H9 (cell line): ENCODE measurements around the gene CXCL8. TPM values are rescaled to one million over a fixed set of nuclear protein-coding genes. Genes with fewer than 3 reads are reported as not detected.

Experiments
- DNase-seq: peaks from one replicate; pipeline ENCODE4 v3.0.0-alpha.2; 2017
- H2AFZ ChIP-seq: one replicate; pipeline ENCODE4 v1.6.1; 2013; ENCODE audit warnings: mild to moderate bottlenecking, low read length, control low read depth, moderate library complexity
- H2AK5ac ChIP-seq: 2 replicates; pipeline ENCODE4 v1.6.1; 2013; ENCODE audit warnings: low read length, control low read depth, mixed read lengths; ENCODE audit not compliant: insufficient read length
- H2BK120ac ChIP-seq: one replicate; pipeline ENCODE4 v1.6.1; 2013; ENCODE audit warnings: low read depth, mild to moderate bottlenecking, low read length, control low read depth, inconsistent platforms; ENCODE audit not compliant: poor library complexity, severe bottlenecking
- H2BK12ac ChIP-seq: 2 replicates; pipeline ENCODE4 v1.6.1; 2013; ENCODE audit warnings: low read length, control low read depth, mixed read lengths, low read depth; ENCODE audit not compliant: insufficient read length
- H2BK15ac ChIP-seq: 2 replicates; pipeline ENCODE4 v1.6.1; 2013; ENCODE audit warnings: low read depth, low read length, control low read depth
- H2BK20ac ChIP-seq: one replicate; pipeline ENCODE4 v1.6.1; 2013; ENCODE audit warnings: low read depth, mild to moderate bottlenecking, low read length, control low read depth, inconsistent platforms; ENCODE audit not compliant: poor library complexity, severe bottlenecking
- H2BK5ac ChIP-seq: 2 replicates; pipeline ENCODE4 v1.6.1; 2013; ENCODE audit warnings: low read length, control low read depth, mixed read lengths; ENCODE audit not compliant: insufficient read length
- H3K14ac ChIP-seq: 2 replicates; pipeline ENCODE4 v1.6.1; 2013; ENCODE audit warnings: low read length, control low read depth; ENCODE audit not compliant: insufficient read depth
- H3K18ac ChIP-seq: 2 replicates; pipeline ENCODE4 v1.6.1; 2013; ENCODE audit warnings: low read depth, mild to moderate bottlenecking, mixed read lengths, low read length, control low read depth; ENCODE audit not compliant: insufficient read length
- H3K23ac ChIP-seq: 2 replicates; pipeline ENCODE4 v1.6.1; 2013; ENCODE audit warnings: low read length, control low read depth, mixed read lengths, low read depth; ENCODE audit not compliant: insufficient read length
- H3K23me2 ChIP-seq: 2 replicates; pipeline ENCODE4 v1.6.1; 2013; ENCODE audit warnings: low read depth, mild to moderate bottlenecking, mixed read lengths, low read length, control low read depth; ENCODE audit not compliant: insufficient read length, poor library complexity, severe bottlenecking
- H3K27ac ChIP-seq: 2 replicates; pipeline ENCODE4 v1.5.1; 2013; ENCODE audit warnings: low read length, control low read depth, mixed read lengths, low read depth; ENCODE audit not compliant: insufficient read length
- H3K27me3 ChIP-seq: 2 replicates; pipeline ENCODE4 v1.6.1; 2013; ENCODE audit warnings: low read length, control low read depth, inconsistent platforms; ENCODE audit not compliant: insufficient read depth
- H3K4ac ChIP-seq: 2 replicates; pipeline ENCODE4 v1.6.1; 2013; ENCODE audit warnings: low read depth, mild to moderate bottlenecking, control low read depth, inconsistent platforms, low read length, moderate library complexity
- H3K4me1 ChIP-seq: 2 replicates; pipeline ENCODE4 v1.6.1; 2013; ENCODE audit warnings: low read length, control low read depth, inconsistent platforms; ENCODE audit not compliant: insufficient read depth
- H3K4me2 ChIP-seq: 2 replicates; pipeline ENCODE4 v1.6.1; 2013; ENCODE audit warnings: low read length, control low read depth, mixed read lengths; ENCODE audit not compliant: insufficient read length, insufficient read depth
- H3K56ac ChIP-seq: 2 replicates; pipeline ENCODE4 v1.6.1; 2013; ENCODE audit warnings: low read depth, mild to moderate bottlenecking, mixed read lengths, low read length, control low read depth; ENCODE audit not compliant: insufficient read length
- H3K79me1 ChIP-seq: 2 replicates; pipeline ENCODE4 v1.6.1; 2013; ENCODE audit warnings: low read depth, mild to moderate bottlenecking, moderate library complexity, low read length, control low read depth, inconsistent platforms; ENCODE audit not compliant: insufficient read depth, poor library complexity, severe bottlenecking
- H3K79me2 ChIP-seq: 2 replicates; pipeline ENCODE4 v1.6.1; 2013; ENCODE audit warnings: low read length, control low read depth, inconsistent platforms; ENCODE audit not compliant: insufficient read depth
- H3K9ac ChIP-seq: 2 replicates; pipeline ENCODE4 v1.6.1; 2013; ENCODE audit warnings: low read length, control low read depth, mixed read lengths; ENCODE audit not compliant: insufficient read length; ENCODE audit errors: extremely low read depth
- H3K9me3 ChIP-seq: one replicate; pipeline ENCODE4 v1.6.1; 2013; ENCODE audit warnings: low read depth, low read length, inconsistent platforms; ENCODE audit not compliant: control insufficient read depth
- H3T11ph ChIP-seq: one replicate; pipeline ENCODE4 v1.6.1; 2013; ENCODE audit warnings: mild to moderate bottlenecking, low read length, control low read depth, inconsistent platforms
- H4K20me1 ChIP-seq: one replicate; pipeline ENCODE4 v1.6.1; 2013; ENCODE audit not compliant: control insufficient read depth, insufficient read length, insufficient read depth
- H4K5ac ChIP-seq: 2 replicates; pipeline ENCODE4 v1.6.1; 2013; ENCODE audit warnings: low read depth, mild to moderate bottlenecking, mixed read lengths, low read length, control low read depth; ENCODE audit not compliant: insufficient read length
- H4K8ac ChIP-seq: replicated peaks from 2 replicates; pipeline ENCODE4 v1.6.1; 2013; ENCODE audit warnings: low read length, control low read depth, mixed read lengths, low read depth; ENCODE audit not compliant: insufficient read length
- H4K91ac ChIP-seq: 2 replicates; pipeline ENCODE4 v1.6.1; 2013; ENCODE audit warnings: low read depth, mild to moderate bottlenecking, moderate library complexity, mixed read lengths, low read length, control low read depth; ENCODE audit not compliant: insufficient read length
- H3K27ac Mint-ChIP-seq, 3 experiments: 2 replicates in 2 of 3; 3 replicates in 1 of 3; pipeline ENCODE4 v1.8.0; 2020 to 2021; ENCODE audit warnings: mixed read lengths in 3 of 3, mild to moderate bottlenecking in 1 of 3, moderate library complexity in 1 of 3
- H3K27me3 Mint-ChIP-seq: 2 replicates; pipeline ENCODE4 v1.8.0; 2021; ENCODE audit warnings: low read depth, mild to moderate bottlenecking, moderate library complexity, mixed read lengths
- H3K36me3 Mint-ChIP-seq, 3 experiments: 2 replicates in 2 of 3; 3 replicates in 1 of 3; pipeline ENCODE4 v1.8.0; 2020 to 2021; ENCODE audit warnings: low read depth in 3 of 3, mixed read lengths in 3 of 3; ENCODE audit not compliant: insufficient read depth in 1 of 3
- H3K4me1 Mint-ChIP-seq, 2 experiments: 2 replicates each; pipeline ENCODE4 v1.8.0; 2020; ENCODE audit warnings: mixed read lengths in 2 of 2
- H3K4me3 Mint-ChIP-seq, 2 experiments: 2 replicates in 1 of 2; 3 replicates in 1 of 2; pipeline ENCODE4 v1.8.0; 2020 to 2021; ENCODE audit warnings: mild to moderate bottlenecking in 2 of 2, mixed read lengths in 2 of 2, moderate library complexity in 1 of 2
- H3K9me3 Mint-ChIP-seq, 2 experiments: 2 replicates in 1 of 2; 3 replicates in 1 of 2; pipeline ENCODE4 v1.8.0; 2020; ENCODE audit warnings: mild to moderate bottlenecking in 2 of 2, mixed read lengths in 2 of 2, moderate library complexity in 1 of 2
- WGBS: extraction: QIAGEN DNeasy Blood & Tissue Kit; methylation state at CpG from one replicate; pipeline ENCODE4 v1.1.7; 2013; ENCODE audit warnings: missing lambda C conversion rate, low lambda C conversion rate, mixed read lengths; ENCODE audit not compliant: insufficient read length; ENCODE audit errors: extremely low coverage; 5-methylcytosine and 5-hydroxymethylcytosine counted together
- total RNA-seq: library from RNA; stranded (reverse); gene quantifications from 2 replicates; pipeline ENCODE4 v1.2.1, GENCODE V29; 2021
- TF ChIP-seq, protein P1 (sequence below): fragments of 200-600 bp; sonication (generic); conservative IDR thresholded peaks from 3 replicates; pipeline ENCODE4 v1.8.0; 2021; ENCODE audit warnings: antibody characterized with exemption, mild to moderate bottlenecking

CXCL8 gene
- total RNA-seq, 1 experiment from 2014 or later, result not detected

GRCh38 chr4:73703320-73703719 is 37.0 kb upstream of the CXCL8 start:
- TF ChIP-seq, protein P1, sequence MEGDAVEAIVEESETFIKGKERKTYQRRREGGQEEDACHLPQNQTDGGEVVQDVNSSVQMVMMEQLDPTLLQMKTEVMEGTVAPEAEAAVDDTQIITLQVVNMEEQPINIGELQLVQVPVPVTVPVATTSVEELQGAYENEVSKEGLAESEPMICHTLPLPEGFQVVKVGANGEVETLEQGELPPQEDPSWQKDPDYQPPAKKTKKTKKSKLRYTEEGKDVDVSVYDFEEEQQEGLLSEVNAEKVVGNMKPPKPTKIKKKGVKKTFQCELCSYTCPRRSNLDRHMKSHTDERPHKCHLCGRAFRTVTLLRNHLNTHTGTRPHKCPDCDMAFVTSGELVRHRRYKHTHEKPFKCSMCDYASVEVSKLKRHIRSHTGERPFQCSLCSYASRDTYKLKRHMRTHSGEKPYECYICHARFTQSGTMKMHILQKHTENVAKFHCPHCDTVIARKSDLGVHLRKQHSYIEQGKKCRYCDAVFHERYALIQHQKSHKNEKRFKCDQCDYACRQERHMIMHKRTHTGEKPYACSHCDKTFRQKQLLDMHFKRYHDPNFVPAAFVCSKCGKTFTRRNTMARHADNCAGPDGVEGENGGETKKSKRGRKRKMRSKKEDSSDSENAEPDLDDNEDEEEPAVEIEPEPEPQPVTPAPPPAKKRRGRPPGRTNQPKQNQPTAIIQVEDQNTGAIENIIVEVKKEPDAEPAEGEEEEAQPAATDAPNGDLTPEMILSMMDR, result no peak
- Mint-ChIP-seq H3K27me3 (no peaks in the 10 kb centered on the region; the same call in 1 of the 2 replicates), H3K9me3 (peaks cover 0 to 2% of the 10 kb centered on the region in 2 experiments; a peak in 1 of 5 replicates), H3K36me3 (no peaks in the 10 kb centered on the region; a peak in 1 of 7 replicates), H3K4me3 (no peak overlapping the region), H3K27ac (no peak overlapping the region), H3K4me1 (peaks cover 12 to 24% of the 10 kb centered on the region in 2 experiments)
- Histone ChIP-seq H3K23me2 (no peaks in the 10 kb centered on the region), H3K27me3 (no peaks in the 10 kb centered on the region), H3K14ac (no peak overlapping the region), H3K9ac (no peak overlapping the region), H2BK20ac (no peak overlapping the region), H3K9me3 (no peaks in the 10 kb centered on the region), H3K4ac (no peak overlapping the region), H3T11ph (no peak overlapping the region), H3K4me2 (no peak overlapping the region), H3K4me1 (peaks cover 9% of the 10 kb centered on the region; the same call in 1 of the 2 replicates), H2AFZ (no peak overlapping the region), H2BK5ac (no peak overlapping the region), H3K79me2 (no peaks in the 10 kb centered on the region), H3K27ac (no peak overlapping the region), H2BK120ac (no peak overlapping the region), H3K23ac (no peak overlapping the region), H2BK12ac (no peak overlapping the region), H4K91ac (no peak overlapping the region), H3K18ac (no peak overlapping the region), H3K56ac (no peak overlapping the region), H2BK15ac (no peak overlapping the region), H3K79me1 (no peaks in the 10 kb centered on the region), H4K5ac (no peak overlapping the region), H2AK5ac (no peak overlapping the region), H4K8ac (no peak overlapping the region), H4K20me1 (no peaks in the 10 kb centered on the region)
- no peak for DNase-seq
- no CpG with 5 or more reads among the region's 1 CpG for WGBS
